NCI-H2029 (cell line): ENCODE data around the gene PDPK1.
"Not testable (repeated sequence)": the region's sequence is repeated elsewhere in the genome, so short reads cannot be mapped to it uniquely, and the experiment has no call there.

Experiments used
- DNase-seq: peaks from one replicate; lab custom pipeline; 2025; lab: John Stamatoyannopoulos, UW

The PDPK1 gene

GRCh38 chr16:2611877-2612276 lies 74.1 kb downstream of the PDPK1 start:
- DNase-seq, result not testable (repeated sequence)

- DNase-seq, result not testable (repeated sequence)
Observed at GRCh38 chr16:2613251-2613650, 75.4 kb downstream of the PDPK1 start.

- DNase-seq, result no peak
Observed at GRCh38 chr16:2614761-2615191, 77.0 kb downstream of the PDPK1 start.

- DNase-seq, result not testable (repeated sequence)
Observed at GRCh38 chr16:2618964-2619363, 81.1 kb downstream of the PDPK1 start.

- DNase-seq, result not testable (repeated sequence)
Observed at GRCh38 chr16:2619628-2620027, 81.8 kb downstream of the PDPK1 start.

GRCh38 chr16:2620870-2621269 lies 83.0 kb downstream of the PDPK1 start:
- DNase-seq, result not testable (repeated sequence)

- not testable (repeated sequence) for DNase-seq
Observed at GRCh38 chr16:2621395-2621794, 83.6 kb downstream of the PDPK1 start.

- DNase-seq, result not testable (repeated sequence)
Observed at GRCh38 chr16:2627075-2627474, 89.3 kb downstream of the PDPK1 start.

GRCh38 chr16:2631203-2631602 lies 93.4 kb downstream of the PDPK1 start:
- not testable (repeated sequence) for DNase-seq

- not testable (repeated sequence) for DNase-seq
Observed at GRCh38 chr16:2632291-2632690, 94.5 kb downstream of the PDPK1 start.

GRCh38 chr16:2639071-2639721 lies 101.4 kb downstream of the PDPK1 start:
- not testable (repeated sequence) for DNase-seq

GRCh38 chr16:2639722-2640072 lies 101.9 kb downstream of the PDPK1 start:
- DNase-seq, result not testable (repeated sequence)

- DNase-seq, result not testable (repeated sequence)
Observed at GRCh38 chr16:2642561-2642960, 104.7 kb downstream of the PDPK1 start.

- not testable (repeated sequence) for DNase-seq
Observed at GRCh38 chr16:2644754-2645453, 107.1 kb downstream of the PDPK1 start.

- DNase-seq, result not testable (repeated sequence)
Observed at GRCh38 chr16:2651268-2651871, 113.5 kb downstream of the PDPK1 start.
